Endodermal cell (in vitro differentiated cells): ENCODE data around the gene VPS36. TPM values are rescaled to one million over a fixed set of nuclear protein-coding genes. Genes with fewer than 3 reads are reported as not detected.

Experiments used
- DNase-seq: peaks from one replicate; pipeline ENCODE4 v3.0.0-alpha.2; 2017
- H3K27ac ChIP-seq: 2 replicates; pipeline ENCODE4 v1.5.1; 2013; ENCODE audit warnings: mild to moderate bottlenecking, low read depth, low read length, moderate library complexity
- H3K27me3 ChIP-seq: 2 replicates; pipeline ENCODE4 v1.6.1; 2013; ENCODE audit warnings: mild to moderate bottlenecking, low read length, moderate library complexity; ENCODE audit not compliant: insufficient read depth, control insufficient read depth, poor library complexity, severe bottlenecking
- H3K36me3 ChIP-seq: 2 replicates; pipeline ENCODE4 v1.7.0; 2013; ENCODE audit warnings: mild to moderate bottlenecking, low read length, moderate library complexity; ENCODE audit not compliant: control insufficient read depth, insufficient read depth
- H3K4me1 ChIP-seq: one replicate; pipeline ENCODE4 v1.7.0; 2013; ENCODE audit warnings: low read length; ENCODE audit not compliant: control insufficient read depth, insufficient read depth
- H3K4me3 ChIP-seq: 2 replicates; pipeline ENCODE4 v1.5.1; 2013; ENCODE audit warnings: mild to moderate bottlenecking, low read length, moderate library complexity
- H3K9ac ChIP-seq: 2 replicates; pipeline ENCODE4 v1.6.1; 2013; ENCODE audit warnings: mild to moderate bottlenecking, low read length, moderate library complexity; ENCODE audit not compliant: poor library complexity, severe bottlenecking; ENCODE audit errors: extremely low read depth
- H3K9me3 ChIP-seq: 2 replicates; pipeline ENCODE4 v1.6.1; 2013; ENCODE audit warnings: mild to moderate bottlenecking, low read length, moderate library complexity; ENCODE audit not compliant: control insufficient read depth
- H3K27ac Mint-ChIP-seq: 2 replicates; pipeline ENCODE4 v1.8.0; 2020; ENCODE audit warnings: mixed read lengths
- H3K27me3 Mint-ChIP-seq: 2 replicates; pipeline ENCODE4 v1.8.0; 2021; ENCODE audit warnings: mild to moderate bottlenecking, mixed read lengths; ENCODE audit not compliant: insufficient read depth
- H3K36me3 Mint-ChIP-seq: 2 replicates; pipeline ENCODE4 v1.8.0; 2020; ENCODE audit warnings: low read depth, mixed read lengths
- H3K4me1 Mint-ChIP-seq: 2 replicates; pipeline ENCODE4 v1.8.0; 2020; ENCODE audit warnings: mixed read lengths
- H3K4me3 Mint-ChIP-seq: 2 replicates; pipeline ENCODE4 v1.8.0; 2020; ENCODE audit warnings: mild to moderate bottlenecking, moderate library complexity, mixed read lengths
- H3K9me3 Mint-ChIP-seq: 2 replicates; pipeline ENCODE4 v1.8.0; 2020; ENCODE audit warnings: mild to moderate bottlenecking, mixed read lengths
- CTCF ChIP-seq: fragments of 200-600 bp; sonication (generic); conservative IDR thresholded peaks from 2 replicates; pipeline ENCODE4 v1.5.0; 2021; ENCODE audit warnings: antibody characterized with exemption, mild to moderate bottlenecking
- WGBS, 2 experiments: methylation state at CpG; one replicate each; pipeline versions ENCODE4 v1.1.5 to v1.1.7; 2013; ENCODE audit warnings: missing lambda C conversion rate in 2 of 2, mixed read lengths in 1 of 2; ENCODE audit not compliant: insufficient coverage in 1 of 2, insufficient read length in 1 of 2; 5-methylcytosine and 5-hydroxymethylcytosine counted together
- total RNA-seq, 2 donors: library from RNA; stranded (reverse); fragmentation: NEBNext Ultra II Directional in 1 of 2; extraction: Animal tissue kit (Norgen Biotek cat#: 25700) in 1 of 2; gene quantifications; 2 replicates in 1 of 2; 3 replicates in 1 of 2; pipeline ENCODE4 v1.2.1, GENCODE V29; 2021

Gene VPS36
- total RNA-seq, 2 donors from 2014 or later = 44.8 to 77.4 TPM

- Histone ChIP-seq H3K27me3 (no peaks in the 10 kb centered on the region), H3K4me1 (no peaks in the 10 kb centered on the region), H3K9me3 (no peaks in the 10 kb centered on the region), H3K36me3 (no peaks in the 10 kb centered on the region), H3K27ac (no peak overlapping the region), H3K9ac (no peak overlapping the region), H3K4me3 (no peak overlapping the region)
- Mint-ChIP-seq H3K27me3 (peaks cover 7% of the 10 kb centered on the region), H3K4me1 (peaks cover 13% of the 10 kb centered on the region), H3K4me3 (no peak overlapping the region), H3K36me3 (no peaks in the 10 kb centered on the region), H3K9me3 (no peaks in the 10 kb centered on the region), H3K27ac (no peak overlapping the region)
- no peak for TF ChIP-seq CTCF
- DNase-seq = peak; percentile 53
- WGBS, 2 experiments = 0 to 63% methylated on average over 1 to 2 of the region's 3 CpGs
Observed at GRCh38 chr13:52371736-52372247, 78.6 kb downstream of the VPS36 start.

DNA sequence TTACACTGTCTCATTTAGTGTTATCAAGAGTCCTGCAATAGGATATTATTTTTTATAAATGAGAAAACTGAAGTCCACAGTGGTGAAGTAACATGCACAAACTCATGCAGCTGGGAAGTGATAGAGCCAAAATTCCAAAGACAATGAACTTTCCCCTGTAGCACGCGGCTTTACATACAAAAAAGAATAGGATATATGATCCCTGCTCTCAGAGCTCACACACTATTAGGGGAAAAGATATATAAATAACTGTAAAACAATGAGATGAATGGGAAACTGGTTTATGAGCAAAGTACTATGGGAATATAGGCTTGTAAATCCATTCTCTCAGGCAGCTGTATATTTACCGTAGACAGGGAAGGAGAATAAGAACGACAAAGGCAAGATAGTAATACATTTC is 84.1 kb downstream of the VPS36 start:
- Mint-ChIP-seq H3K9me3 (no peaks in the 10 kb centered on the region), H3K4me3 (no peak overlapping the region), H3K4me1 (peaks cover 2% of the 10 kb centered on the region), H3K36me3 (no peaks in the 10 kb centered on the region), H3K27me3 (peaks cover 5% of the 10 kb centered on the region), H3K27ac (no peak overlapping the region)
- no peak overlapping the region for H3K4me3 ChIP-seq
- DNase-seq = no peak
- TF ChIP-seq CTCF = no peak
- H3K27ac ChIP-seq = no peak overlapping the region
- no peaks in the 10 kb centered on the region for H3K36me3 ChIP-seq
- no peaks in the 10 kb centered on the region for H3K9me3 ChIP-seq
- no peaks in the 10 kb centered on the region for H3K4me1 ChIP-seq
- no peaks in the 10 kb centered on the region for H3K27me3 ChIP-seq
- 83 to 100% methylated on average over 1 to 3 of the region's 4 CpGs for WGBS, 2 experiments
- H3K9ac ChIP-seq = no peak overlapping the region

Other genes with a start within 250 kb of the VPS36 start
- under 1 TPM; 0.48 to 0.73 TPM for gene THSD1, start 44.5 kb downstream of the VPS36 start, total RNA-seq
- gene CKAP2, start 4.8 kb upstream of the VPS36 start, total RNA-seq = 10 to 100 TPM; 67.6 to 98.5 TPM
- gene HNRNPA1L2, start 191.8 kb upstream of the VPS36 start, total RNA-seq = 1 to 10 TPM; 8.0 to 9.3 TPM
- 10 to 100 TPM; 73.3 to 85.8 TPM for gene SUGT1, start 202.2 kb upstream of the VPS36 start, total RNA-seq